DOHH2 (cell line): ENCODE data around the gene ELF1.
A peak's percentile ranks its signal among the peaks of the same experiment; 100 is the strongest.

ENCODE experiments used
- H3F3A ChIP-seq: fragments of 200-600 bp; sonication (generic), shearing (Covaris generic); 2 replicates; pipeline ENCODE4 v1.6.0; 2016; ENCODE audit warnings: antibody characterized with exemption, mild to moderate bottlenecking; ENCODE audit not compliant: control insufficient read depth, insufficient read depth
- H3K27ac ChIP-seq: fragments of 200-600 bp; sonication (generic); 2 replicates; pipeline ENCODE4 v1.5.1; 2014; ENCODE audit warnings: low read depth, mild to moderate bottlenecking, low read length, moderate library complexity
- H3K27me3 ChIP-seq: fragments of 200-600 bp; sonication (generic); 2 replicates; pipeline ENCODE4 v1.6.1; 2014; ENCODE audit warnings: mild to moderate bottlenecking, low read length, mixed read lengths; ENCODE audit not compliant: control insufficient read depth
- H3K36me3 ChIP-seq: fragments of 200-600 bp; sonication (generic); 2 replicates; pipeline ENCODE4 v1.6.1; 2014; ENCODE audit warnings: mild to moderate bottlenecking, low read length, moderate library complexity, mixed read lengths; ENCODE audit not compliant: control insufficient read depth
- H3K4me1 ChIP-seq: fragments of 200-600 bp; sonication (generic); 2 replicates; pipeline ENCODE4 v1.6.1; 2014; ENCODE audit warnings: mild to moderate bottlenecking, low read length, mixed read lengths; ENCODE audit not compliant: control insufficient read depth
- H3K4me2 ChIP-seq: fragments of 200-600 bp; sonication (generic); 2 replicates; pipeline ENCODE4 v1.6.0; 2014; ENCODE audit warnings: mild to moderate bottlenecking, low read length, moderate library complexity
- H3K4me3 ChIP-seq: fragments of 200-600 bp; sonication (generic); 2 replicates; pipeline ENCODE4 v1.5.1; 2014; ENCODE audit warnings: mild to moderate bottlenecking, low read length, mixed read lengths
- H3K79me2 ChIP-seq: fragments of 200-600 bp; sonication (generic); 2 replicates; pipeline ENCODE4 v1.6.1; 2014; ENCODE audit warnings: mild to moderate bottlenecking, low read length, mixed read lengths; ENCODE audit not compliant: control insufficient read depth
- H3K9me2 ChIP-seq: fragments of 200-600 bp; sonication (generic); replicated peaks from 2 replicates; pipeline ENCODE4 v1.6.1; 2014; ENCODE audit warnings: mild to moderate bottlenecking, low read length, mixed read lengths; ENCODE audit not compliant: control insufficient read depth
- H3K9me3 ChIP-seq: fragments of 200-600 bp; sonication (generic); 2 replicates; pipeline ENCODE4 v1.6.1; 2014; ENCODE audit warnings: antibody characterized with exemption, low read length, mixed read lengths; ENCODE audit not compliant: control insufficient read depth, insufficient read depth
- H4K20me1 ChIP-seq: fragments of 200-600 bp; sonication (generic); 2 replicates; pipeline ENCODE4 v1.6.0; 2014; ENCODE audit warnings: low read depth, mild to moderate bottlenecking, antibody characterized with exemption, low read length, moderate library complexity; ENCODE audit not compliant: control insufficient read depth, insufficient read depth
- CTCF ChIP-seq: fragments of 200-600 bp; sonication (generic); IDR thresholded peaks from one replicate; pipeline ENCODE4 v1.5.1; 2014; ENCODE audit warnings: antibody characterized with exemption, mild to moderate bottlenecking, low read depth, low read length; ENCODE audit not compliant: poor library complexity, severe bottlenecking
- EZH2phosphoT487 ChIP-seq: fragments of 200-600 bp; sonication (generic); IDR thresholded peaks from 2 replicates; pipeline ENCODE4 v1.6.1; 2017; ENCODE audit warnings: borderline replicate concordance, mild to moderate bottlenecking, antibody characterized with exemption, low read length, moderate library complexity, mixed read lengths

ELF1 gene

DNA sequence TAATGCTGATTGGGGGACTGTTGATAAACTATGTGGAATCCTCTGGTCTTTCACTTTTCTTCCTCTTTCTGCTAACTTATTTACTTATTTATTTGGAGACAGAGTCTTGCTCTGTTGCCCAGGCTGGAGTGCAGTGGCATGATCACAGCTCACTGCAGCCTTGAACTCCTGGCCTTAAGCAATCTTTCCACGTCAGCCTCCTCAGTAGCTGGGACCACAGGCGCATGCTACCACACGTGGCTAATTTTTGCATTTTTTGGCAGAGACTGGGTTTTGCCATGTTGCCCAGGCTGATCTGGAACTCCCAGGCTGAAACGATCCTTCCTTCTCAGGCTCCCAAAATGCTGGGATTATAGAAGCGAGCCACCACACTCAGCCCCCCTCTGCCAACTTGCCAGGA lies 77.5 kb downstream of the ELF1 start:
- Histone ChIP-seq H3K4me1 (peaks cover 85% of the 10 kb centered on the region), H3K4me2 (no peak overlapping the region), H3K27ac (0 out of 2 replicates have a peak overlapping the region, but pooled peaks have one; percentile 8), H4K20me1 (peaks cover 3% of the 10 kb centered on the region; the same call in 1 of the 2 replicates), H3K27me3 (no peaks in the 10 kb centered on the region), H3F3A (peaks cover 65% of the 10 kb centered on the region), H3K4me3 (no peak overlapping the region), H3K9me3 (no peaks in the 10 kb centered on the region), H3K36me3 (peaks cover 100% of the 10 kb centered on the region), H3K79me2 (peaks cover 100% of the 10 kb centered on the region), H3K9me2 (no peaks in the 10 kb centered on the region)
- TF ChIP-seq CTCF (no peak), EZH2phosphoT487 (no peak)

DNA sequence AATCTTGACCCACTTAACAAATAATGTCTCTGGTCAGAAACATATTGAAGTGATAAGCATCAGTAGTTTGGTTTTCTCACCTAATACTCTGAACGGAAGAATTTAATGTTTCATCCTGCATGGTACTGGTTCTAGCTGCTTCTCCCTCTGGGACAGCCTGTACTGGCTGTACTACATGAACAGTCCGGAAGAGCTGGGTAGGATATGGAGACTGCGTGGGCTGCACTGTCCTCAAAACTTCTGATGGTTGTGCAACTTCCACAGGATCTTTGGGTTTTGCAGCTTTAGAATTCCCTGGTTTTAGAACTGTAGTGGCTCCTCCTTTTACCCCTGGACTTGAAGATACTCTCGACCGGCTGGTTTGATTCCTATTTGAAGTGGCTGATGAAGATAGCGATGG lies 78.3 kb downstream of the ELF1 start:
- no peak overlapping the region for H3K4me2 ChIP-seq
- no peak overlapping the region for H3K4me3 ChIP-seq
- no peaks in the 10 kb centered on the region for H3K9me2 ChIP-seq
- peaks cover 98% of the 10 kb centered on the region for H3K36me3 ChIP-seq
- no peaks in the 10 kb centered on the region for H3K27me3 ChIP-seq
- H3K9me3 ChIP-seq = no peaks in the 10 kb centered on the region
- H3K27ac ChIP-seq = no peak overlapping the region
- no peak for TF ChIP-seq CTCF
- peaks cover 98% of the 10 kb centered on the region for H3K79me2 ChIP-seq
- H4K20me1 ChIP-seq = peaks cover 3% of the 10 kb centered on the region; the same call in 1 of the 2 replicates
- H3K4me1 ChIP-seq = peaks cover 86% of the 10 kb centered on the region
- H3F3A ChIP-seq = peaks cover 69% of the 10 kb centered on the region

DNA sequence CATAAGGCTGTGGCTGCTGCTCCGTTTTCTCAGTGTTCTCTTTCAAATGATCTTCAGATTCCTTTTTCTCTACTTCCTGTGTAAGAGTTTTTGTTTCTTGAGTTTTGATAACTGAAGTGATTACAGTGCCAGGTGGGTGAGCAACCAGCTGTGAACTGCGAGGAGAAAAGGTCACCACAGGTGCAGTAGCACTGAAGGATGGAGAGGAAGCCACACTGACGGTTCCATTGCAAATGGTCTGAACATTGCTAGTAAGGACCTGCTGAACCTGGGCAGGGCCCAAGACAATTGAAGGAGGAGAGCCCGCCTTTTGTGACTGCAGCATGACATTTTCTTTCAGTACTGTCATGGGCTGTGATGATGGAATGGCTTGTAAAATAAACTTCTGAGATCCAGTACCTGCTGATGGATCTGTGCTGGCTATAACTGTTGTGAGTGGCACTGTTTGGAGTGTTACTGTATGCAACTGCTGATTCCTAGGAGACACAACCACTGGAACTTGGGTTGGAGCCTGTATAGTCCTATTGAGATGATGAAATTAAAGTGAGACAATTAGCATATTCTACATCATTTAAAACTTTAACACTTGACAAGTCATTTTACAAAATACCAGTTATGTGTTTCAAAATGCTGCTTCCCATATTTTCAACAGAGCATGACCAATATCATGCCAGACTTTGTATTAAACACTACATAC lies 85.5 kb downstream of the ELF1 start:
- Histone ChIP-seq H3K27ac (peak overlapping the region; percentile 87), H3K4me3 (peak overlapping the region; percentile 57), H3K4me1 (peaks cover 75% of the 10 kb centered on the region), H3K36me3 (peaks cover 98% of the 10 kb centered on the region), H3K4me2 (peak overlapping the region; percentile 57), H3K79me2 (peaks cover 87% of the 10 kb centered on the region), H3K9me3 (no peaks in the 10 kb centered on the region), H3K27me3 (no peaks in the 10 kb centered on the region), H3F3A (peaks cover 80% of the 10 kb centered on the region), H4K20me1 (peaks cover 6% of the 10 kb centered on the region; the same call in 1 of the 2 replicates), H3K9me2 (no peaks in the 10 kb centered on the region)
- TF ChIP-seq EZH2phosphoT487 (no peak), CTCF (no peak)
